ENCODE results near the gene SMARCA5.

SMARCA5 gene

DNA sequence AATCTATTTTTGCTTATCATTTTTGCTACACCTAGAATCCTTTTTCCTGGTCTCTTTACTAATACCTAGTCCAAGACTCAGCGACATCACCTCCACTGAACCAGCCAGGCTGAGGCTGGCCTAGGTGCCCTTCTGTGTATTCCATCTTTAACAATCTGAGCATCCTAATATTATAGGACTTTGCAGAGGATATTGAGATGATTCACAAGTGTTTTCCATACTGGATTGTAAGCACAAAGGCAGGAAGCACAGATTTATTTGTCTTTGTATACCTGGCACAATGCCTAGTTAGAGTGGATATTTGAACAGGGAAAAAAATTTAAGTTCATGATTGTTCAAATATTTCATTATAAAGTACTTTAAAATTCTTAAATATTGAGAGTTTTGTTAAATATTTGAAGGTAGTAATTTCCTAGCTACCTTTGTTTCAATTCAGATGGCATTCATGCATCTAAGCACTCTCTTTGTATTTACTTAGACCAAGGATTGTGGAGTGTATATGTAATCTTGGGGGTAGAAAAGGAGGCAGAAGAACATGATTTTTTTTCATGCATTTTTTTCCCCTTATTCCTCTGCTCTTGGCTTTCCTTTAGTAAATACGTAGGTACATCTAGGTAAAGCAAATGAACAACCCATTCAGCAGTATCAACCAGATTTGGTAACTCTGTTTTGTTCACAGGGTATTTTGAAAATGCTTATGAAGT lies 18.4 kb downstream of the SMARCA5 start:
- no peak for DNase-seq

DNA sequence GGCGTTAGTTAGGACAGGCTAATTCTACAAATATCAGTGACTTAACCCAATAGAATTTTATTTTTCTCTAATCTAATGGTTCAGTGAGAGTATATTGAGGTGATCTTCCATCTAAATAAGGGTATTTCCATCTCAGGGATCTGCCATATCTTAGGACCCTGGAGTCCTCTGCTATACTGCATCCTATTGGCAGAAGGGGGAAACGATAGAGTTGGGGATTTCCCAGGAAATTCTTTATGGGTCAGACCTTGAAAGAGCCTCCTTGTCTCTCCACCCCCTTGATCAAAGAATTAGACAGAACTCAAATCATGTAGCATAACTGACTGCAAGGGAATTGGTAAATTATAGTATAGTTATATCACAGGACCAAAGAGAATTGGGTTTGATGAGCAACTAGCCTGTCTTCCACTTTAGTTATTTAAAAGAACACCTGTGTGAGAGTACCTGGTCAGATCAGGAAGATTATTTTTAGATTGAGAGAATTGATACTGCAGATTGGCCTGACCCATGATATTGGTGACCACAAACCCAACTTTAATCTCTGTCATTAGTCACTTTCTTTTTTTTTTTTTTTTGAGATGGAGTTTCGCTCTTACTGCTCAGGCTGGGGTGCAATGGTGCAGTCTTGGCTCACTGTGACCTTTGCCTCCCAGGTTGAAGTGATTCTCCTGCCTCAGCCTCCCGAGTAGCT lies 25.6 kb downstream of the SMARCA5 start:
- DNase-seq = no peak

DNA sequence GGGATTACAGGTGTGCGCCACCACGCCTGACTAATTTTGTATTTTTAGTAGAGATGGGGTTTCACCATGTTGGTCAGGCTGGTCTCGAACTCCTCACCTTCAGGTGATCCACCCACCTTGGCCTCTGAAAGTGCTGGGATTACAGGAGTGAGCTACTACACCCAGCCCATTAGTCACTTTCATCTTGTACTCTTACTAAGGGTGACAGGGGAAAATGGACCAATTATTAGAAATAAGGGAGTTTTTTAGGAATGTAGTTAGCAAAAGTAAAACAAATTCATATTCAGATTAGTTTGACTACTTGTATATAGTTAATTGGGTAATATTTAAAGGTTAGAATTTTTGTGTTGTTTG lies 26.1 kb downstream of the SMARCA5 start:
- no peak for DNase-seq

DNA sequence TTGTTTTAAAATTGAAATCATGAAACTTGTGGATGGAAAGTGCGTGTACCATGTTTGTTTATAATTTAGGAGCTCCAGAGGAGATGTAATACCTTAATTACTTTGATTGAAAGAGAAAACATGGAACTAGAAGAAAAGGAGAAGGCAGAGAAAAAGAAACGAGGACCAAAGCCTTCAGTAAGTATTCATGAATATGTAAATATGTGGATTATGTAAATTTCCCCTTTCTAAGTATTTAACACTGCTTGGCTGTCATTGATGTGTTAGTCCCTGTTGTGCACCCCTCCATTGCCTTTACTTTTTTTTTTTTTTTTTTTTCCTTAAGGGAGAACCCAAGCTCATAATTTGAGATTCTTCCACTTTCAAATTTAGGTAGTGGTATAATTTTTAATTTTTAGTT lies 36.4 kb downstream of the SMARCA5 start:
- no peak for DNase-seq

DNA sequence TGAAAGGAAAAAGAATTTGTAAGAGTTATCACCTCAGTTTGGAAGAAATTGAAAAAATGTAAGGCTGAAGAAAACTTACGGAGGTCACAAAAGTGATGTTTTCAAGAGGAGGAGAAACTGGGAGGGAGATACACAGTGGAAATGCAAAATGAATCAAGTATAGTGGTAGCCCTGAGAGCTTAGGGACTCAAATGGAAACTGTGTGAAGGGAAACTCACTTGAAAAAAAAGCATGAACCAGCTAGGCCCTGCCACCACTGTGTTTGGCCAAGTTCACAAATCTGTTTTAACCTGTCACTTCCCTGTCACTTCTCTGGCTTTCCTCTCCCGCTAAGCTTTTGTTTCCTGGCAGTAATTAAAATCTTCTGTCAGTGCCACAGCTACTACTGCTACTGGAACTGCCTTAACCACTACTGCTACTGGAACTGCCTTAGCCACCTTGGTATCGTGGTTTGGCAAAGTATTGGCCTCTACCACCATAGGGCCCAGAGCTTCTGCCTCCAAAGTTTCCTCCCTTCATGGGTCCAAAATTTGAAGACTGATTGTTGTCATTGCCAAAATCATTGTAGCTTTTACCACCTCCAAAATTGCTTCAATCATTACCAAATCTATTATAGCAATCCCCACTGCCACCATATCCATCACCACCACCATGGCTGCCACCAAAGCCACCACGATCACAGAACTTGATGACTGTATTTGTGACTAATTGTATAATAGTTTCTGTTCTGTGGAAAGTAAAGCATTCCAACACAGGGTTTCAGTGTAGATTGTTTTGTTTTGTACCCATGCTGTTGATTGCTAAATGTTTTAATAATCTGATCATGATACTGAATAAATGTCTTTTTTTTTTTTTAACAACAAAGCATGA lies 41.5 kb downstream of the SMARCA5 start:
- no peak for DNase-seq

DNA sequence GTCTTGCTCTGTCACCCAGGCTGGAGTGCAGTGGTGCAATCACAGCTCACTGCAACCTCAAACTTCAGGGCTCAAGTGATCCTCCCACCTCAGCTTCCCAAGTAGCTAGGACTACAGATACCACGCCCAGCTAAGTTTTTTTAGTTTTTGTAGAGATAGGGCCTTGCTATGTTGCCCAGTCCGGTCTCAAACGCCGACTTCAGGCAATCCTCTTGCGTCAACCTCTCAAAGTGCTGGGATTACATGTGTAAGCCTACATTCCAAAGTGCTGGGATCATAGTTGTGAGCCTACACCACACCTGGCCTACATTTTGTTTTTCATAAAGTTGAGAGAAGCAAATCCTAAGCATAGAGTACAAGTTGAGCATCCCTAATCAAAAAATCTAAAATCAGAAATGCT lies 42.2 kb downstream of the SMARCA5 start:
- no peak for DNase-seq

DNA sequence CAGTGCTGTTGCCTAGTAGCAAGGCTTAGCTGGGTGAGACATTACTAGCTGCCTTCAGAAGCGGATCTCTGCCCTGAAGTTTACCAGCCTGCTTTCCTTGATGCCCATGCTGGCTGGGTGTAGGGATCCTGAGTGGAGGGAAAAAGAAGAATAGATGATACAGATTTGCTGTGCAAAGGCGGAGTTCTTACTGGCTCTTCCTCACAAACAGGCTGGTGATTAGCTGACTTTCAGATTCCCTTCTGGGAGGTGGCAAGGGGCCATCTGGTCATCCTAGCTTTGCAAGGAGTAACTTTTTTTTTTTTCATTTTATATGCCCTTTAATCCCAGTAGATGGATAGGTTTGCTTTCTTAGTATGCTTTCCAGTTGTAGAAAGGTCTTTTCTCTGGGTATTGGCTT lies 44.8 kb downstream of the SMARCA5 start:
- DNase-seq = no peak

DNA sequence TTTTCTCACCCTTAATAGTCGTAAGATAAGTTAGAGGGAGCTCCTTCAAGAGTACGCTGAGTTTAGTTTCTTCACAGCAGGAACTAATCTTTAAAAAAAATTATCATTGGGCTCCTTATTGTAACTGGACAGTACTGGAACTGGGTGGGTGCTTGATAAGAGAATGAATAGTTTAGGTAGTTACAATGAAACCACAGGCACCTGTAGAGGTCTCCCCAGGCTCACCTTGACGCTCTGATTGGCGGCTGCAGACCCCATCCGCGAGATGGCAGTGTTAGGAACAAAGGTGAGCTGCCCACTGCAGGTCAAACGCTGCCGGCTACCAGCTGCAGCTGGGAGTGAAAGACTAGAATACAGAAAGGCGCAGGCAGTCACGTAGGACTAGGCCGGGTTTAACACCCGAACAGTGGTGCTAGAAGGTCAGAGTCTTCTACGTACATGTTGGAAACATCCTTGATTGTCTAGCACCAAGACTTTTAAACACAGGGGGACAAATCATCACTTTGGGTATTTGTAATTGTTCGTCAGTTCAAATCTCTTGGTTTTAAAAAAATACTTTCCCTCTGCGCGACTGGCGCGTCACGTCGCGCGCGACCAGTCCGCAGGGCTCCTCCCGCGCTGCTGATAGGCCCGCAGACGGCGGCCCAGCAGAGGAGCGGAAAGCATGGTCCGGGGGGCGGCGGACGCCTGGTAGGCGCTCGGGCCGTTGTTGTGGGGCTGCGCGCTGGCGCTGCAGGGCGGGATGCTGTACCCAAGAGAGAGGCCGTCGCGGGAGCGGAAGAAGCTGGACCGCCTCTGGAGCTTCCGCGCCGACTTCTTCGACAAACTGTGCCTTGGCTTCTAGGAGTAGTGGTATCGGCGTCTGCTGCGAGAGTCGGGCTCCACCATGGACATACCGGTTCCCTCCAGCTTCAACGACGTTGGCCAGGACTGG lies 45.6 kb downstream of the SMARCA5 start:
- peak; percentile 55 for DNase-seq

DNA sequence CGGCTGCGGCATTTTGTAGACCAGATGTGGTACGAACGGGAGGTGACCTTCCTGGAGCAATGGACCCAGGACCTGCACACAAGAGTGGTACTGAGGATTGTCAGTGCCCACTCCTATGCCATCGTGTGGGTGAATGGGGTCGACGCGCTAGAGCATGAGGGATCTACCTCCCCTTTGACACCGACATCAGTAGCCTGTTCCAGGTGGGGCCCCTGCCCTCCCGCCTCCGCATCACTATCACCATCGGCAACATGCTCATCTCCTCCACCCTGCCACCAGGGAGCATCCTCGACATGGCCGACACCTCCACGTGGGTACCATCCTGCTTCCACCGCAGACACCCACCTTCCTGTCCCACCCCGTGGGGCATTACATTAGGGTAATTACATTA lies 46.2 kb downstream of the SMARCA5 start:
- DNase-seq = no peak

DNA sequence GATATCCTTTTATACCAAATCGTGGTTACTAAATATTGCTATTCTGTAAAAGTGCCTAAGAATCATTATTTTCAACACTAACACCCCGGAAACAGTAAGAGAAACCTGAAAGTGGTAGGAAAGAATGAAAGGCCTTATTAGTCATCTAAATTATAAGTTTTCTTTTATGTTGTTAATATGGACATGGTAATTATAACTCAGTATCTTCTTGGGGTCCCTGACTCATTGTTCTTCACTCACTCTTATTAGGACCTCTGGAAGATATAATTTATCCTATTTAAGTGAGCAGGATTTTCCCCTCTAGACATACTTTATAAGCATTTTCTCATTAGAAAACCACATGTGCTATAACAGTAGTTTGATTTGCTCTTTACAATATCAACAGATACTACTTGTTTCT lies 51.0 kb downstream of the SMARCA5 start:
- DNase-seq = no peak

DNA sequence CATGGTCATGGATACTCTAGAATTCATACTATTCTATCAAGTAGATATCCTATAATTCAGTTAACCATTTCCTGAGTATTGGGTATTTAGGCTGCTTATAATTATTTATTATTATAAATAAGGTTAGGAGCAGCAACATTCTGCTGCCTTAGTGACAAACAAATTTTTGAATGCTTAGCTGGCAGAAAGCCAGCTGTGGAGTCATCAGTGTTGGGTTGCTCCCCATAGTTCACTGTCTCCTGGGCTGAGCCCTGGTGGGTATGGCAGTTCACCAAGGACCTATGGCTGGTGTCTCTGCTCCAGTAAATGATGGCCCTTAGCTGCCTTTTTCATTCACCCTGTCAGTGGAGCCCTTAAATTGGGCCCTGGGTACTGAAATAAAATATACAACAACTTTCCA lies 61.8 kb downstream of the SMARCA5 start:
- no peak for DNase-seq

DNA sequence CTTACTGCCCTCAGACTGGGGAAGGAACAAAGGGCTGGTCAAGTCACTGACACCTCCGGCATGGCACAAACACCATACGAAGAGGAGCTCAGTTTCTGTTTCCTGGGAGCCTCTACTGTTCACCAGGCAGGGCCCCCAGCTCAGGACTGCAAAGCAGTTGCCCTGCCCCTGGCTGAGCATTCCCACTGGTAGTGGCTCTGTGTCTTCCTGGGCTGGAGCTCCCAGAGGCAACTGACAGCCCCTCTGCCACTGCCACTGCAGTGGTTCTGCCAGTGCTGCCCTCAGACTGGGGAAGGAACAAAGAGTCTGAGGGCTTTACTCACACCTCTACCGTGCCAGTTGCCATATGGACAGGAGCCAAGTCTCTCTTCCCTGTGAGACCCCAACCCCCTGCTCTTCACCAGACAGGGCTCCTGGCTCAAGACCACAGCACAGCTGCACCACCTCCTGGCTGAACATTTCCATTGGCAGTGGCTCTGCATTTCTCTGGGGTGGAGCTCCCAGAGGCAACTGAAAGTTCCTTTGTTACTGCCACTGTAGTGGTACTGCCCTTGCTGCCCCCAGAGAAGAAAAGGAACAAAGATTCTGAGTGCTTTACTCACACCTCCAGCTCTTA lies 67.9 kb downstream of the SMARCA5 start:
- no peak for DNase-seq

DNA sequence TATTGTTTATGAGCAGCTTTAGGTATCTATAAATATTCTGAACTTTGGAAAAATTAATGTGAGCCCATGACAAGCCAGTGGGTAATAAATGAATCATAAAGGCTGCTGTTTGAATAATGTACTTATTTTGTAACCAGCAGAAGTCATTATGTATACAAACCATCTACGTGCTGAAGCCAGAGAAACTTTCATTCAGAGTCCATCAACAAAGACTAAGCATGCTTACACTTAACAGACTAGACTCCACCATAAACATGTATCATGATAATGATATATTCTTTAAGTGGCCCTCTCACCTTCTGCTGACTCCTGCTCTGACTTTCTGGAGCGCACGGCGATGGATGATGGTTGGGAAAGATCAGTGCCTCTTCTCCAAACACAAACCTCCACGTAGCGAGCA lies 72.0 kb downstream of the SMARCA5 start:
- no peak for DNase-seq

DNA sequence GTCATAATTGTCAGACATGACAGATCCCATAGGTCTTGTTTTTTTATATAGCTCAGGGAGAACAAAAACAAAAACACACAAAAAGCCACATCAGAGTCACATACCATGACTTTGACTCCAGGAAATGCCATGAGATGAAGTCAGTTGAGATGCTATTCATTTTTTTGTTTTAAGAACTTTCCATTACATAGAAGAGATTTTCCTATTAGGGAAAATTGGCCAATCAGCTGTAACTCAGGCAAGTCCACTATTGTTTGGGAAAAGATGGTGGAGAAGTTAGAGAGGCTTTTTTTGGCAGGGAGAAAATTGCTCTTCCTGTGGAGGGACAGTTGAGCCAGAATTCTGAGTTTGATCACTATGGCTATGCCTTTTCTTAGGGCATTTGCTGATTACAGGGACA lies 72.6 kb downstream of the SMARCA5 start:
- DNase-seq = no peak

DNA sequence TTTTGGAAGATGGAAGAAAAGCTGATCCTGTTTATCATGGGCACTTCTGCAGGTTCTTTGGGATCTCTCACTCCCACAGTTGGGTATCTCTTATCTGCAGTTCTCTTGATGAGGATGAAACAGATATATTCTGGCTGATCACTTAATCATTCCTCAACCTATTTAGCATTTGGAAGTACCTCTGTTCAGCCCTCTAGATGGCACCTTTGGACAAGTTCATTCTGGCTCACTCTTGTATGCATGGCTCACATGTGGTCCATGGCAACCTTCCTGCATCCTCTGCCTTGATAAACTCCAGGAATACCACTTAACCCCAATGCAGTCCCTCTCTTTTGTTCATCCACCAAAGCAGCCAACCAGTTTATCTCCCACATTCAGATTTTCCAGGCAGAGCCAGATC lies 74.2 kb downstream of the SMARCA5 start:
- DNase-seq = no peak

DNA sequence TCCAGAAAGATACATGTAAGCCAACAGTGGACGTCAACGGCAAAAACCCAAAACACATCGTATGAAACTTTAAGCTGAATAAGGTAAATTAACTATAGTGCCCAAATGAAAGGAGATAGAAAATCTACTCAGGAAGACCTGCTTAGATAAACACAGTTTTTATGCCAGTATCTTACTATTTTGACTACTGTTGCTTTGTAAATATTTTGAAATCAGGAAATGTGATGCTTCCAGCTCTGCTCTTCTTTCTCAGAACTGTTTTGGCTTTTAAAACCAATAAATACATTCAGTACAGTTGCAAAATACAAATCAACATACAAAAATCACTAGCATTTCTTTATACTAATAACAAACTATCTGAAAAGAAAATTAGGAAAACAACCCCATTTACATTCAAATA lies 83.8 kb downstream of the SMARCA5 start:
- no peak for DNase-seq

DNA sequence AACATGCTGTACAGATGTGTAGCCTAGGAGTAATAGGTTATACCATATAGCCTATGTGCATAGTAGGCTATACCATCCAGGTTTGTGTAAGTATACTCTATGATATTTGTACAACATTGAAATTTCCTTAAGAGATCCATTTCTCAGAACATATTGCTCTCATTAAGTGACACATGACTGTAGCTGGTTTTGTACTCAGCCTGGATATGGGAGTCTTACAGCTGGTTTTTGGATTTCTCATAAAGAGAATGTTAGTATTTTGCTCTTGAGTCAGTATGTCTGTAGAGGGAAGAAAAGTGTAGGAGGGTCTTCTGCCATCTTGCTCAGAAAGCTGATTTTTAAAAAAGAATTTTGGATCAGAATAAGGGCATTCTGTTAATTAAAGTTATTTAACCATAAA lies 85.3 kb downstream of the SMARCA5 start:
- no peak for DNase-seq

DNA sequence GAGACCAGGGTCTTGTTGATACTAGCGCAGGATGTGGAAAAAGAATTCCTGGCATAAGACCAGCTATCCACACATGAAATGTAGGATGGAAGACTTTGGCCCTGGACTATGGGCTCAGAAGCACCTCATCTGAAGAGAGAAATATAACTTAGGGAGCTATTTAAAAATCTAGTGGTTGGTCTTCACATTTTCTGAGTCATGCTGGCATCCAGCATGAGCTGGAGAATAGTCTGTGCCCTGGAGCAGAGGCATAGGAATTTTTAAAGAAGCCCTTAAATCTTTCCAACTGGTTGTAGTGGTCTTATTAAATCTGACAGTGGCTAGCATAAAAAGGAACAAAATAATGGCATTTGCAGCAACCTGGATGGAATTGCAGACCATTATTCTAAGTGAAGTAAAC lies 86.3 kb downstream of the SMARCA5 start:
- DNase-seq = no peak

DNA sequence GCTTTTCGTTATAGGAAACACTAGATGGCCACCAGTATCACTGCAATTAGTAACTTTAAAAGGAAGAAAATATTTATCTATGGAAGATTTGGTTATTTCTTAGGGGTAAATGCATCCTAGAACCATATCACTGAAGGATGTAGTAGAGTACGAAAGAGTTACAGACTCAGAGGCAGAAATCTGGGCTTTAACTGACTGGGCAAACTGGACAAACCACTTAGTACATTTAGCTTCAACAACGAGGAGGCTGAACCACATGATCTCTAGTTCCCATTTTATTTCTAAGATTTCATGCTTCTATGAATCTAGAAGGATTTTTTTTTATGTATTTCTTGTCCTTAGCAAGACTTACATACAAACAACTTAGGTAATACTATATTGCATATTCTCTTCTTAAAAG lies 93.0 kb downstream of the SMARCA5 start:
- no peak for DNase-seq
